Lower leg skin (tissue), 4 donors: ENCODE measurements around the gene ACER3. TPM values are rescaled to one million over a fixed set of nuclear protein-coding genes. Genes with fewer than 3 reads are reported as not detected.

ENCODE experiments used
- DNase-seq, 2 donors: peaks; one replicate each; pipeline ENCODE4 v3.0.0-alpha.2; 2019; ENCODE audit warnings: low spot score in 2 of 2
- H3K4me3 ChIP-seq: fragments of 200-600 bp; sonication (generic); 2 replicates; pipeline ENCODE4 v1.5.1; 2017; ENCODE audit warnings: mild to moderate bottlenecking, low read depth; ENCODE audit not compliant: poor library complexity, severe bottlenecking
- CTCF ChIP-seq, 3 donors: fragments of 450-650 bp; IDR thresholded peaks; one replicate each; pipeline ENCODE4 v1.5.1; 2016; ENCODE audit warnings: antibody characterized with exemption in 3 of 3, mild to moderate bottlenecking in 3 of 3, moderate library complexity in 2 of 3
- POLR2A ChIP-seq, 2 donors: fragments of 450-650 bp; IDR thresholded peaks; one replicate each; pipeline ENCODE4 v1.6.1; 2016 to 2017; ENCODE audit warnings: antibody characterized with exemption in 2 of 2, mild to moderate bottlenecking in 1 of 2, moderate library complexity in 1 of 2
- WGBS, 2 donors: methylation state at CpG; one replicate each; pipeline ENCODE4 v1.1.5; 2018; 5-methylcytosine and 5-hydroxymethylcytosine counted together
- intact Hi-C: fragments of 100-400 bp; cut with DNase I; formaldehyde crosslinking; loops from one replicate; pipeline ENCODE4 v1.15.0; 2023; ENCODE audit warnings: low total_unique reads
- total RNA-seq, 4 donors: library from RNA; depleted of rRNA; stranded (reverse); fragments of >200 nt; gene quantifications; one replicate each; pipeline ENCODE4 v1.1.0, GENCODE V29; 2016

The ACER3 gene
- total RNA-seq, 4 donors from 2014 or later = 3.5 to 5.9 (median 5.1) TPM

GRCh38 chr11:76830639-76831327 is 29.9 kb upstream of the ACER3 start:
- 35 to 45% methylated on average over 9 of the region's 9 CpGs for WGBS, 2 donors
- no peak for DNase-seq

GRCh38 chr11:76831686-76832310 is 28.9 kb upstream of the ACER3 start:
- 94 to 96% methylated on average over 4 of the region's 4 CpGs for WGBS, 2 donors
- intact Hi-C loops = no loop called here
- TF ChIP-seq POLR2A (IDR thresholded peaks at IDR 0.05) (no peak), CTCF (IDR thresholded peaks at IDR 0.05) (no peak)
- no peak for DNase-seq
- H3K4me3 ChIP-seq = no peak overlapping the region

More at GRCh38 chr11:76830639-76831327, 29.9 kb upstream of the ACER3 start:
- no peak overlapping the region for H3K4me3 ChIP-seq
- intact Hi-C loops = no loop called here
- TF ChIP-seq POLR2A (IDR thresholded peaks at IDR 0.05) = no peak
- no peak for TF ChIP-seq CTCF (IDR thresholded peaks at IDR 0.05)

- TF ChIP-seq CTCF (IDR thresholded peaks at IDR 0.05) (no peak), POLR2A (IDR thresholded peaks at IDR 0.05) (no peak)
- DNase-seq = no peak
- intact Hi-C loops = no loop called here
- no peak overlapping the region for H3K4me3 ChIP-seq
Measured at GRCh38 chr11:76832361-76832760, 28.4 kb upstream of the ACER3 start.

- no peak overlapping the region for H3K4me3 ChIP-seq
- no peak for TF ChIP-seq POLR2A (IDR thresholded peaks at IDR 0.05)
- TF ChIP-seq CTCF (IDR thresholded peaks at IDR 0.05) = no peak
- DNase-seq = no peak
- intact Hi-C loops = no loop called here
- WGBS, 2 donors = 82 to 83% methylated on average over 3 of the region's 3 CpGs
Measured at GRCh38 chr11:76834151-76834550, 26.6 kb upstream of the ACER3 start.

- TF ChIP-seq CTCF (IDR thresholded peaks at IDR 0.05) (no peak), POLR2A (IDR thresholded peaks at IDR 0.05) (no peak)
- intact Hi-C loops = no loop called here
- H3K4me3 ChIP-seq = no peak overlapping the region
- 62 to 74% methylated on average over 2 of the region's 2 CpGs for WGBS, 2 donors
- no peak for DNase-seq
Measured at GRCh38 chr11:76835036-76835435, 25.7 kb upstream of the ACER3 start.
